ENCODE results near the gene ANXA6. TPM values are rescaled to one million over a fixed set of nuclear protein-coding genes. Genes with fewer than 3 reads are reported as not detected.

ANXA6 gene
- total RNA-seq, 1 experiment from 2014 or later, result 190 TPM

DNA sequence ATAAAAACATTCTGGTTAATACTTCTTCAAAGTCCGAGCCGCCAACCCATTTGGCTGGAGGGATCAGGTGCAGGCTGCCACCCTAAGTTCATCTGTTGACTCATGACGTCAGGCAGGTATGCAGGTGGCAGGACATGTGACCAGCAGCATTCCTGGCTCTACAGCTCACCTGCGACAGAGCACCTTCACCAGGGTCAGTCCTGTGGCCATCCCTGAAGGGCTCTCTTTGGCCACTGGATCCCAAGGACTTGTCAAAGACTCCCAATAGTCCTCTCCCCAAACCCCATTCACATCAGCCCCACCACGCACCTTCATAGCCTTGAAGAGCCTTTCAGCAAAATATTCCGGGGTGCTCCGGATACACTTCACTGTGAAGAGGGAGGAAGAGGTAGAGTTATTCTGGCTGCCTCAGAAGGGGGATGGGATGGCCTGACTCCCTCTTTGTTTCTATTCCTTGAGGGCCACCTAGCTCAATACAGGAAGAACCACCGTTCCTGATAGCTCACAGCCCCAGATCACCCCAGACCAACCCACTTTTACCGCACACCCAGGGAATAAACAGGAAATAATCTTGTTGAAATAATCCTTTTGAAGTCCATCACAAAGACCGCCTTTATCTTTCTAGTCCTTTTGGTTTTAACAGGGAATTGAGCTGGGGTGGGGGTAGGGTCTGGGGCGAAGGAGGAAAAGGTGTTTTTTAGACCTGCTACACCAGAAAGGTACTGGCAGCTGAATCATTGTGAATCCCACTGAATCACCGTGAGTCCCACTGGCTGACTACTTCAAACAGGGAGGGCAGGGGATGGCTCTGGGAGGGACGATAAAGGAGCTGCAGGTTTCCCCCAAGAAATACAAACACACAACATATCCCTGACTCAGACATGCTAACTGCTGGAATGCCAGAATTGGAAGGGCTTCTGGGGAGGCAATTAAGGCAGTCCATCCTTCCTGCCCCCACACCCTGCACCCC lies 26.4 kb downstream of the ANXA6 start:
- no peak for DNase-seq (ENCODE audit: low read depth)

DNA sequence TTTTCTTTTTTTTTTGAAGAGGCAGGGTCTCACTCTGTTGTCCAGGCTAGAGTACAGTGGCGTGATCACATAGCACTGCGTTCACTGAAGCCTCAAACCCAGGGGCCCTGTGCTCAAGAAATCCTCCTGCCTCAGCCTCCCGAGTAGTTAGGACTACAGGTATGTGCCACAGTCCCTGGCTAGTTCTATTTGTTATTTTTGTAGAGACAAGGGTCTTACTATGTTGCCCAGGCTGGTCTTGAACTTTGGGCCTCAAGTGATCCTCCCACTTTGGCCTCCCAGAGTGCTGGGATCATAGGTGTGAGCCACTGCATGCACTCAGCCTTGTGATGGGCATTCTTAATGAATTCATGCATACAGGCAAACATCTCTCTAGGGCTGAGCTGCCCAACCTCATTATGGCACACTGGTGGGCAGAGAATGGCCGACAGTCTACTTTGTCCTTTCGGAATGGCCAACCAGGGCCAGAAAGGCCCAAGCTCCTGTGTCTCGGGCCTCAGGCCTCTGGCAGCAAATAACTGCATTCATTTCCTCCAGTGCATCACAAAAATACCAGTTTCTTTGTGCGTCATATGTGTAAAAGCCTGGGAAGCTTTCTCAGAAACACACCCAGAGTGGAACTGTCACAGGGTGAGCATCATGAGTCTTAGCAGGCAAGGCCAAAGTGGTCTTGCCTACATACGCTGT lies 27.2 kb downstream of the ANXA6 start:
- DNase-seq (ENCODE audit: low read depth), result no peak

GRCh38 chr5:151128817-151129216 lies 28.8 kb downstream of the ANXA6 start:
- no peak for DNase-seq (ENCODE audit: low read depth)

DNA sequence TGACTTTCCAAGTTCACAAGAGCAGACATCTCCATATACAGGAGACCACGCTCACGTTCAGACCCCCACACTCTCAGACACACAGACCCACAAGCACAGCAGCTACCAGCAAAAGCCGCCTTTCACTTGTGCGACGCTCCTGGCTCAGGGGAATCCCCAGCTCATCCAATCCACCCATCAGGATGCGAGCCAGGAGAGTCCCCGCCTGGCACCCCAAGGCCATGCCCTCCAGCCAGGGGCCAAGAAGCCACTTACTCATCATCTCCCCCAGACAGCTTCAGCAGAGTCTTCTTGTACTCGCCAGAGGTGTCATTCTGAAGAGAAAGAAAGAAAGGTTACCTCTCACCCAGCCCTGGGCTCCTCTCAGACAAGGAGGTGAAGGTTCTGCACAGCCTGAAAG lies 29.7 kb downstream of the ANXA6 start:
- no peak for DNase-seq (ENCODE audit: low read depth)

DNA sequence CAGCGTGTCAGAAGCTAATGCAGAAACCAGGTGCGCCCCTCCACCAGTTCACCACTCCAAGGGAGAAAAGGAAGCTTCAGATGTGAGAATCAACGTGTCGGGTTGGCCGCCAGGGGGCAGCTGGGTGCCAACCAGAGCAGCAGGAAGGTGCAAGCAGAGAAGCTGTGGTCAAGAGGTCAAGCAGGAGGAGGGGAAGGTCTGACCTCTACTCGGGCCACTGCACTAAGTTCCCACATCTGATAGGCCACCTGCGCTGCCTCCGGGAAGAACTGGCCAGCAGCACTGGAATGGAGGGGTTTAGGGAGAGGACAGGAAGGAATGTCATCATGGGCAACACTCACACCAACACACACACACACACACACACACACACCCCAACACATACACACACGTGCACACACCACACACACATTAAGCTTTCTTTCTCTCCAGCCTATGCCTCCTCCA lies 31.4 kb downstream of the ANXA6 start:
- peak; percentile 63 for DNase-seq (ENCODE audit: low read depth)

GRCh38 chr5:151125421-151125820 lies 32.2 kb downstream of the ANXA6 start:
- no peak for DNase-seq (ENCODE audit: low read depth)

DNA sequence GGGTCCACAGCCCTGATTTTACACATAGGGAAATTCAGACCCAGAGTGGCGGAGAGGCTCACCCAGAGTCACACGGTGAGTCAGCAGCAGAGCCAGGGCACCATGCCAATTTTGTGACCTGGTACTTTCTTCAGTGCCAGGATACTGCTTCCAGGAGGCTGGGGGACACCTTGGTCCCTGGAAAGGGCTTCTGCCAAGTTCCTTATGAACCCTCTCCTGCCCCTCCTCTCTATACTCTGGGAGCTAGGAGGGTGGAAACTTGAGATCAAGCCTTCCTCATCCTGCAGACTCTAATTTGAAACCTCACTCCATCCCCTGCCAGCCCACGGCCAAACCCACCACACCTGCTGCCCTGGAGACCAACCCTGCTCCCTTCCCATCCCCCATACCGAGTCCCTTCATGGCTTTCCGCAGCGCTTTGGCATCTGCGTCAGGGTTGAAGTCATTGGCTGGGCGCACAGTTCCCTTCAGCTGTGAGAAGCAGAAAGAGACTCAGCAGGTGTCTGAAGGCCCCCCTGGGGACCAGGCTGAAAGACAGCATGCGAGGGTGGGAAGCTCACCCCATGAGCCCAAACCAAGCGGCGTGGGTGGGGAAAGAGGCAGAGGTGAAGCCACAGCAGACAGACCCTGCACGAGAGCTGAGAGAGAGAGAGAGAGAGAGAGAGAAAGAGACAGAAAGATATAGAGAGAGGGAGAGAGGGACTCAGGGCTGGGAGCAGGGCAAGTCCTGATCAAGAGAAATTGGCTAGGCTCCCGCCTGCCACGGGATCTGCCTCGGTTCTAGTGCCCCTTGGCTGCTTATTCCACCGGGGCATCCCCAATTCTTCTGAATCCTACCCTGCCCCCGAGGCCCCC lies 33.5 kb downstream of the ANXA6 start:
- DNase-seq (ENCODE audit: low read depth), result peak; percentile 60

DNA sequence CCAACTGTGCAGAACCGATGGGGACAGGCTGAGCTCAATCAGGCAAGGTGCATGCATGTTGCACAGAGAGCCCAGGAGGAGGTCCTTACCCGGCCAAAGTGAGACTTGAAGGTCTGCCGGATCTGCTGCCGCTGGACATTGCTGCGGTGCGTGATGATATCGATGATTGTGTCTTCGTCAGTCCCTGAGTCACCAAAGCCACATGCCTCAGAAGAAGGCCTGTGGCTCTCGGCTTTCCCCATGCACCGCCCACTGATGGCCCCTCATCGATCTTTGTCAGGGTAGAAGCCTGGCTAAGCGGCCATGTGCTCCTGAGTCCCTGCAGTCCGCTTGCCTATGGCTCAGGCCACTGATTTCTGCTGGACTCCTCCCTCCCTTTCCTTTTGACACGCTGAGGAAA lies 34.8 kb downstream of the ANXA6 start:
- no peak for DNase-seq (ENCODE audit: low read depth)

DNA sequence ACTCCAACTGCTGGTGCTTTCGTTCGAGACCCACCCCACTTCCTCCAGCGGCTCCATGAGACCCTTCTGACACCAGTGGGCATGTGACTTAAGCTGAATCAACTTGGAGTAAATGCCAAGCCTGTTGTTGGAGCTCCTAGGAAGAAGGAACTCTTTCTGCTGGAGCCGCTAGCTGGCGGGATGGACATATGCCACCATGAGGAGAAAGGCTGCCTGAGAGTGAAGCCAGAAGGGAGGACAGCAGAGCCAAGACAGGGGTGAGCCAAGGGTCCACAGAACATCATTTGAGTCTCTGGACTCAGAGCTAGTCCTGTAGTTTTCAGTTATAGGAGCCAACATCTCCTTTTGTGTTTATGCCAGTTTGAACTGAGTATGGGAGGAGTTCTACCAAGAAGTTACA lies 35.9 kb downstream of the ANXA6 start:
- DNase-seq (ENCODE audit: low read depth), result no peak

DNA sequence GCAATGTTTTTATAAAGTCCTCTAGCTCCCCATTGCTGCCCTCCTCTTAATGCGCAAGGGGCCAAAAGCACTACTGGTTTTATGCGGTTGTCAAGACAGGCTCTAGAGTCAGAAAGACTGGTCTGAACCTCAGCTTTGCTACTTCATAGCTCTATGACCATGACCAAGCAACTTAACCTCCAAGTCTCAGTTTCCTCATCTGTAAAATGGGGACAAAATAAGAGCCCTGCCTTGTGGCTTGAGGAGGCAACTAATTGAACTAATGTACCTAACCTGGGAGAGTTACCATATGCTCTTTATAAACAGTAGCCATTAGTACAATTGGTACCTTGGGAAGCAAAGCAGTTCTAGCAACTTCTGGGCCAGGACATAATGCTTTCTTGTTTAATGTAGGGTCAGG lies 36.5 kb downstream of the ANXA6 start:
- DNase-seq (ENCODE audit: low read depth), result no peak

- no peak for DNase-seq (ENCODE audit: low read depth)
Measured at GRCh38 chr5:151118913-151119575, 38.5 kb downstream of the ANXA6 start.

GRCh38 chr5:151115272-151115905 lies 42.2 kb downstream of the ANXA6 start:
- peak; percentile 67 for DNase-seq (ENCODE audit: low read depth)

DNA sequence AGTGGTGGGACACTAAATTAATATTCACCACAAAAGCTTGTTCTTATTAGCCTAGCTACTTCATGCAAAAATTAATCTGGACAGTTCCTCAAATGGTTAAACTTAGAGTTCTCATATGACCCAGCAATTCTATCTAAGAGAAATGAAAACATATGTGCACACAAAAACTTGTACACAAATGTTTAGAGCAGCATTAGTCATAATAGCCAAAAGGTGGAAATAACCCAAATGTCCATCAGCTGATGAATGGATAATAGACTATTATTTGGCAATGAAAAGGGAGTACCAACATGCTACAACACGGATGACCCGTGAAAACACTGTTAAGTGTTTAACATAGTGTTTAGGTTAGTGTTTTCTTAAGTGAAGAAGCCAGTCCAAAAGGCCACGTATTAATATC lies 43.9 kb downstream of the ANXA6 start:
- DNase-seq (ENCODE audit: low read depth), result no peak

GRCh38 chr5:151110992-151111391 lies 46.6 kb downstream of the ANXA6 start:
- no peak for DNase-seq (ENCODE audit: low read depth)

- DNase-seq (ENCODE audit: low read depth), result no peak
Measured at GRCh38 chr5:151110122-151110681, 47.4 kb downstream of the ANXA6 start.

- no peak for DNase-seq (ENCODE audit: low read depth)
Measured at GRCh38 chr5:151108566-151108965, 49.0 kb downstream of the ANXA6 start.

DNA sequence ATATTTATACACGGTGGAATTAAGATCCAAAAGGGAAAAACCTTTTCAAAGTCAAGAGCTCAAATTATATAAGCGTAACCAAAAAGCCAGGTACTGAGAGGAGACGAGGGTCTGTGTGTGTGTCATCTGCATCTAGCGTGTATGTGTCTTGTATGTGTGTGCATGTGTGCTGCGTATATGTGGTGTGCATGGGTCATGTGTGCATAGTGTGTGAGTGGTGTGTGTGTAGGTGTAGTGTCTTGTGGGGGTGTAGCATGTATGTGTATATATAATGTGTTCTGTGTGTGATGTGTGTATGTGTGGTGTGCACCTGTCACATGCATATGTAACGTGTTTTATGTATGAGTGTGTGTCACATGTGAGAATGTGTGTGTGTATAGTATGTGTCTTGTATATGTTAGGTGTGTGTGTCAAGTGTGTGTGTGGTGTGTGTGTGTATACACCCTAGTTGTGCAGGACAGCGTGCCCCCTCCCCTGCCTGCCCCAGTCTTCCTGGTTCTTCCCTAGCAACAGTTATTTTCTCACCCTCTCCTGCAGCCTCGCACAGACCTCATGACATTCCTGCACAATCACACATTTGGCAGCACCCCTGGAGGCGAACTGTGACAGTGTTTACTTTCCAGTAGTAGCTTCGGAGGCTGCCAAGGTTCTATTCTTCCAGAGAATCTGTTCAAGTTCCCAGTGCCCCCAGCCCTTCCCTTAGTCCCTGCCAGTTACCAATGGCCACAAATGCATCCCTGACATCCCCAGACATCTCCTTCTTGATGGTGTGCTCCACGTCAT lies 49.6 kb downstream of the ANXA6 start:
- no peak for DNase-seq (ENCODE audit: low read depth)

- no peak for DNase-seq (ENCODE audit: low read depth)
Measured at GRCh38 chr5:151107084-151107483, 50.5 kb downstream of the ANXA6 start.

GRCh38 chr5:151106509-151106908 lies 51.1 kb downstream of the ANXA6 start:
- no peak for DNase-seq (ENCODE audit: low read depth)

- DNase-seq (ENCODE audit: low read depth), result no peak
Measured at GRCh38 chr5:151106043-151106442, 51.5 kb downstream of the ANXA6 start.
